RWPE2 (cell line): Measurements from ENCODE around the gene UGT1A3.

Experiments used
- ATAC-seq: fragments of 200-7000 bp; cut with Tn5 transposase; 3 replicates; pipeline ENCODE4 v1.9.1; 2021; ENCODE audit warnings: low read depth
- DNase-seq: peaks from one replicate; pipeline ENCODE4 v3.0.0-alpha.2; 2020; ENCODE audit warnings: low spot score
- H3K27ac ChIP-seq: fragments of 450-650 bp; 2 replicates; pipeline ENCODE4 v1.5.1; 2017; ENCODE audit warnings: mild to moderate bottlenecking; ENCODE audit not compliant: poor library complexity, severe bottlenecking
- H3K27me3 ChIP-seq: fragments of 250-450 bp; sonication (Bioruptor Pico); 2 replicates; pipeline ENCODE4 v1.5.1; 2021; ENCODE audit warnings: mild to moderate bottlenecking, moderate library complexity; ENCODE audit not compliant: insufficient read depth, poor library complexity, severe bottlenecking
- H3K36me3 ChIP-seq: fragments of 250-450 bp; sonication (Bioruptor Pico); 2 replicates; pipeline ENCODE4 v1.5.1; 2020; ENCODE audit warnings: low read depth, mild to moderate bottlenecking, moderate library complexity
- H3K4me1 ChIP-seq: fragments of 250-450 bp; sonication (Bioruptor Pico); 2 replicates; pipeline ENCODE4 v1.5.1; 2021; ENCODE audit warnings: mild to moderate bottlenecking, moderate library complexity; ENCODE audit not compliant: insufficient read depth, poor library complexity, severe bottlenecking
- H3K4me3 ChIP-seq: fragments of 250-450 bp; sonication (Bioruptor Pico); 2 replicates; pipeline ENCODE4 v1.5.1; 2021; ENCODE audit warnings: mild to moderate bottlenecking, moderate library complexity; ENCODE audit not compliant: severe bottlenecking
- H3K9me3 ChIP-seq: fragments of 250-450 bp; sonication (Bioruptor Pico); 2 replicates; pipeline ENCODE4 v1.5.1; 2021; ENCODE audit warnings: mild to moderate bottlenecking, moderate library complexity; ENCODE audit not compliant: severe bottlenecking
- TF ChIP-seq, protein P1 (sequence below): fragments of 450-650 bp; IDR thresholded peaks from one replicate; pipeline ENCODE4 v1.5.1; 2017; ENCODE audit warnings: mild to moderate bottlenecking, moderate library complexity; ENCODE audit not compliant: poor library complexity, severe bottlenecking

Gene UGT1A3

DNA sequence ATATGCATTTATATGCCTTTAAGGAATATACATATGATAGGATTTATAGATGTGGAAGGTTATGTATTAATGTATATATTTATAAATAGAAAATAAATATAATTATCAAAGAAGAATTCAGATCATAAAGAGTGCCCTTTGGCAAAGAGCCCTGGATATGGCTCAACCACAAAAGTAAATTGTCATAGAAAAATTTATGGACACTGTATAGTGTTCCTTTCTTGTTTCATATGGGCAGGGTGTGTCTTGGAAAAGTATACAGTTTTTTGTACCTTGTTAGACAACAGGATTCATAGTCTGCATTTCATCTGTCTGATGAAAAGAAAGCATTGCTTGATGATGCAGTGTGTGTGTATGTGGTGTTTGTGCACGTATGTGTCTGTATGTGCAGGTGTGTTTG lies 44.2 kb upstream of the UGT1A3 start:
- no peak for DNase-seq
- Histone ChIP-seq H3K36me3 (no peaks in the 10 kb centered on the region), H3K4me3 (no peak overlapping the region), H3K27me3 (no peaks in the 10 kb centered on the region), H3K4me1 (peaks cover under 1% of the 10 kb centered on the region), H3K27ac (no peak overlapping the region), H3K9me3 (no peaks in the 10 kb centered on the region)
- TF ChIP-seq, protein P1, sequence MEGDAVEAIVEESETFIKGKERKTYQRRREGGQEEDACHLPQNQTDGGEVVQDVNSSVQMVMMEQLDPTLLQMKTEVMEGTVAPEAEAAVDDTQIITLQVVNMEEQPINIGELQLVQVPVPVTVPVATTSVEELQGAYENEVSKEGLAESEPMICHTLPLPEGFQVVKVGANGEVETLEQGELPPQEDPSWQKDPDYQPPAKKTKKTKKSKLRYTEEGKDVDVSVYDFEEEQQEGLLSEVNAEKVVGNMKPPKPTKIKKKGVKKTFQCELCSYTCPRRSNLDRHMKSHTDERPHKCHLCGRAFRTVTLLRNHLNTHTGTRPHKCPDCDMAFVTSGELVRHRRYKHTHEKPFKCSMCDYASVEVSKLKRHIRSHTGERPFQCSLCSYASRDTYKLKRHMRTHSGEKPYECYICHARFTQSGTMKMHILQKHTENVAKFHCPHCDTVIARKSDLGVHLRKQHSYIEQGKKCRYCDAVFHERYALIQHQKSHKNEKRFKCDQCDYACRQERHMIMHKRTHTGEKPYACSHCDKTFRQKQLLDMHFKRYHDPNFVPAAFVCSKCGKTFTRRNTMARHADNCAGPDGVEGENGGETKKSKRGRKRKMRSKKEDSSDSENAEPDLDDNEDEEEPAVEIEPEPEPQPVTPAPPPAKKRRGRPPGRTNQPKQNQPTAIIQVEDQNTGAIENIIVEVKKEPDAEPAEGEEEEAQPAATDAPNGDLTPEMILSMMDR = no peak
- ATAC-seq = no peak

DNA sequence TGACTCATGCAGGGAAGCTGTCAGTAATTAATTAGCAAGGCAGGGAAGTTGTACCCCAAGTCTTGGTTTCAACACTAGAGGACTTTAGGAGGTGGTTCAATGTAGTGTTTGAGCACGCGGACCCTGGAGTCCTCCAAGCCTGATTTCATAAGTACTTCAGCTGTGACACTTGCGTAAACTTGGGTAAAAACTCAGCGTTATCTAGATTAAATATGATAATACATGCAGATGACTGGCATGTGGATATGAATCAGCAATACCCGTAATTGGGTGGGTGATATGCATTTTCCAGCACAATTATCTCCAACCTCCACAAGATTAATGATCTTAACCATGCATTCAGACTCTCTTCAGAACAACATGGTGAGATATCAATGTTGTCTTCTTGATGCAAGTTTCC lies 41.9 kb upstream of the UGT1A3 start:
- H3K27ac ChIP-seq = no peak overlapping the region
- no peak for DNase-seq

DNA sequence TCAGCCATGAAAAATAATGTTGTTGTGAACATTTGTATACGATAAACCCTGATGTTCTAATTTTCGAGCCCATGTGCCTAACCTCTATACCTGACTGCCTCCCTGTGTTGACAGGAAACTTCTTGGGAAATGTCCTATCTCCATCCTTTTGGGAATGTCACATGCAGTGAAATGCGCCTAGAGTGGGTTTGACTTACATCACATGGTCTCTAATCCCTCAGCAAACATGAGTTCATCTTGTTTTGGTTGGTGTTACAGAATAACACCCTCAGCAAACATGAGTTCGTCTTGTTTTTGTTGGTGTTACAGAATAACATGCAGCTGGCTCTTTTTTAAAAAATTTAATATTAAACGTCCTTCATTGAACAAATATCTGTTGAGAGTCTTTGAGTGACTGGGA lies 40.5 kb upstream of the UGT1A3 start:
- Histone ChIP-seq H3K4me3 (no peak overlapping the region), H3K9me3 (no peaks in the 10 kb centered on the region), H3K27ac (no peak overlapping the region), H3K27me3 (no peaks in the 10 kb centered on the region), H3K4me1 (peaks cover 25% of the 10 kb centered on the region), H3K36me3 (no peaks in the 10 kb centered on the region)
- ATAC-seq (no peak), DNase-seq (no peak)
- TF ChIP-seq, protein P1 = no peak

More for the DNA sequence above, 41.9 kb upstream of the UGT1A3 start:
- Histone ChIP-seq H3K4me1 (peaks cover 19% of the 10 kb centered on the region), H3K36me3 (no peaks in the 10 kb centered on the region), H3K27me3 (no peaks in the 10 kb centered on the region), H3K4me3 (no peak overlapping the region), H3K9me3 (no peaks in the 10 kb centered on the region)
- ATAC-seq = no peak
- TF ChIP-seq, protein P1 = no peak

DNA sequence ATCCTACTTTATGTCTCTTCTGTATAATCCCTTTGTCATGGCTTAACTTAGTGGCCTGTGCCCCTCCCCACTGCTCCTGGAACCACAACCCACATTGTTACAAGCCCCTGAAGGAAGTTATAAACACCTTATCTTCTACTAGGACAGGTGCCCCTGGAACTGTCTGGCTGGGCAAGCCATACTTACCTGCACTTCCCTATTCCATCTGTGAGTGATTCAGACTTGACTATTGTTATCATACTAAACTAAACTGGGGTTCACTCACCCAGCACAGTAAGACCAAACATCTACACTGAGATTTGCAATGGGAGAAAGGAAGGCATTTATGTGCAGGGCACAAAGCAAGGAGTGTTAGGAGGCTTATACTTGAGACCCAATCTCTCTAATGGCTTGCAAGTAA lies 39.8 kb upstream of the UGT1A3 start:
- no peak overlapping the region for H3K4me3 ChIP-seq
- ATAC-seq (no peak), DNase-seq (no peak)
- H3K9me3 ChIP-seq = no peaks in the 10 kb centered on the region
- peak overlapping the region; percentile 87 for H3K27ac ChIP-seq
- no peaks in the 10 kb centered on the region for H3K27me3 ChIP-seq
- H3K4me1 ChIP-seq = peaks cover 25% of the 10 kb centered on the region
- H3K36me3 ChIP-seq = no peaks in the 10 kb centered on the region
- TF ChIP-seq, protein P1 = no peak

DNA sequence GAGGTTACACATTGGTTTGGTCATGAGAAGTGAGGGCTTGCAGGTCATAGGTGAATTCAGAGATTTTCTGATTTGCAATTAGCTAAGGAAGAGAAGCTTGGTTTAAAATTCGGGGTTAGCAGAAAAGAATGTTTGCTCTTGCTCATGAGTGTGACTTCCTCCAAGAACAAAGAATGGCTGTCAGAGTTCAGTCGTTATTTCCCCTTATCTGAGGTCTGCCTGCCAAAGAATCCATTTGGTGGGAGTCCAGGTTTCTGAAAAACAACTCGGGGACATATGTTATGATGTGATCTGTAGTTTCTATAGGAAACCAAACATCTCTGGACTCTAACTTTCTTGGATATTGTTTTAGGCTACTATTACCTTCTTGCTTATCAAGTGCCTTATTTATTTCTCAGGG lies 39.3 kb upstream of the UGT1A3 start:
- Histone ChIP-seq H3K27ac (peak overlapping the region; percentile 87), H3K27me3 (no peaks in the 10 kb centered on the region), H3K36me3 (no peaks in the 10 kb centered on the region), H3K4me3 (no peak overlapping the region), H3K4me1 (peaks cover 25% of the 10 kb centered on the region), H3K9me3 (no peaks in the 10 kb centered on the region)
- DNase-seq = no peak
- ATAC-seq = no peak
- TF ChIP-seq, protein P1 = no peak
